ENCODE results near the gene PAGE2B. TPM values are rescaled to one million over a fixed set of nuclear protein-coding genes. Genes with fewer than 3 reads are reported as not detected.

The PAGE2B gene
- total RNA-seq, 1 experiment from 2014 or later: not detected

DNA sequence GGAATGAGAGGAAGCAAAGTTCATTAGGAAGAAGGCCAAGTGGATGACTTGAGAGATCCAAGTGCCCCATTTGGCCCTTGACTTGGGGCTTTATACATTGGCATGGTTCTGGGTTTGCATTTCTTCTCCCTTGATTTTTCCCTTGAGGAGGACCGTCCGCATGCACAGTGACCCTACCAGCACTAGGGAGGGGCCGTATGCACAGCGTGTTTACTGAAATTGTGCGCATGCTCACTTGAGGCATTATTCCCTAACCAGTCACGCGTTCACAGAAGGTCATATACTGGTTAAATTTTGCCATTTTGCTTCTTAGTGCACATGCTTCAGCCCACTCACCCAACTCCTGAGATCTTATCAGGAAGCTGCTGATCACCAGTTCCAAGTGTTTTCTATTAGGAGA, 49.1 kb downstream of the PAGE2B start:
- no TSS peak for BruUV-seq (replicated peaks)
- H3K4me3 ChIP-seq (ENCODE audit: low read depth, low read length, poor library complexity, severe bottlenecking): no peak overlapping the region
- H3K36me3 ChIP-seq (ENCODE audit: insufficient read depth, low read length, poor library complexity, severe bottlenecking): no peaks in the 10 kb centered on the region
- CTCF ChIA-PET: no interaction called here
- TF ChIP-seq EZH2 (IDR thresholded peaks at IDR 0.05; ENCODE audit: borderline replicate concordance, low read depth, low read length, poor library complexity, severe bottlenecking): no peak
- TF ChIP-seq, protein P1, sequence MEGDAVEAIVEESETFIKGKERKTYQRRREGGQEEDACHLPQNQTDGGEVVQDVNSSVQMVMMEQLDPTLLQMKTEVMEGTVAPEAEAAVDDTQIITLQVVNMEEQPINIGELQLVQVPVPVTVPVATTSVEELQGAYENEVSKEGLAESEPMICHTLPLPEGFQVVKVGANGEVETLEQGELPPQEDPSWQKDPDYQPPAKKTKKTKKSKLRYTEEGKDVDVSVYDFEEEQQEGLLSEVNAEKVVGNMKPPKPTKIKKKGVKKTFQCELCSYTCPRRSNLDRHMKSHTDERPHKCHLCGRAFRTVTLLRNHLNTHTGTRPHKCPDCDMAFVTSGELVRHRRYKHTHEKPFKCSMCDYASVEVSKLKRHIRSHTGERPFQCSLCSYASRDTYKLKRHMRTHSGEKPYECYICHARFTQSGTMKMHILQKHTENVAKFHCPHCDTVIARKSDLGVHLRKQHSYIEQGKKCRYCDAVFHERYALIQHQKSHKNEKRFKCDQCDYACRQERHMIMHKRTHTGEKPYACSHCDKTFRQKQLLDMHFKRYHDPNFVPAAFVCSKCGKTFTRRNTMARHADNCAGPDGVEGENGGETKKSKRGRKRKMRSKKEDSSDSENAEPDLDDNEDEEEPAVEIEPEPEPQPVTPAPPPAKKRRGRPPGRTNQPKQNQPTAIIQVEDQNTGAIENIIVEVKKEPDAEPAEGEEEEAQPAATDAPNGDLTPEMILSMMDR (conservative IDR thresholded peaks at IDR 0.05; ENCODE audit: low read depth, low read length): no peak
- no peaks in the 10 kb centered on the region for H3K27me3 ChIP-seq (replicated peaks; ENCODE audit: insufficient read depth, low read depth, low read length, poor library complexity)
- intact Hi-C loops (cut with micrococcal nuclease; ENCODE audit: unreplicated experiment): no loop called here
- no peaks in the 10 kb centered on the region for H3K4me1 ChIP-seq (ENCODE audit: insufficient read depth, low read length, poor library complexity, severe bottlenecking)
- H3K9me3 ChIP-seq (ENCODE audit: low read depth, low read length, poor library complexity, severe bottlenecking): no peaks in the 10 kb centered on the region
- H3K27ac ChIP-seq (ENCODE audit: low read depth, low read length, poor library complexity, severe bottlenecking): no peak overlapping the region
- no peak for DNase-seq (ENCODE audit: low spot score)
- POLR2A ChIA-PET (ENCODE audit: low non-redundant PET): no interaction called here

GRCh38 chrX:55127692-55128091, 52.9 kb downstream of the PAGE2B start:
- no TSS peak for BruUV-seq (replicated peaks)
- intact Hi-C loops (cut with micrococcal nuclease; ENCODE audit: unreplicated experiment): no loop called here
- no peaks in the 10 kb centered on the region for H3K9me3 ChIP-seq (ENCODE audit: low read depth, low read length, poor library complexity, severe bottlenecking)
- H3K27me3 ChIP-seq (replicated peaks; ENCODE audit: insufficient read depth, low read depth, low read length, poor library complexity): no peaks in the 10 kb centered on the region
- ChIA-PET POLR2A (ENCODE audit: low non-redundant PET) (no interaction called here), CTCF (no interaction called here)
- H3K4me1 ChIP-seq (ENCODE audit: insufficient read depth, low read length, poor library complexity, severe bottlenecking): no peaks in the 10 kb centered on the region
- TF ChIP-seq, protein P1 (conservative IDR thresholded peaks at IDR 0.05; ENCODE audit: low read depth, low read length): no peak
- TF ChIP-seq EZH2 (IDR thresholded peaks at IDR 0.05; ENCODE audit: borderline replicate concordance, low read depth, low read length, poor library complexity, severe bottlenecking): no peak
- DNase-seq (ENCODE audit: low spot score): peak; percentile 4
- H3K27ac ChIP-seq (ENCODE audit: low read depth, low read length, poor library complexity, severe bottlenecking): no peak overlapping the region
- no peaks in the 10 kb centered on the region for H3K36me3 ChIP-seq (ENCODE audit: insufficient read depth, low read length, poor library complexity, severe bottlenecking)
- no peak overlapping the region for H3K4me3 ChIP-seq (ENCODE audit: low read depth, low read length, poor library complexity, severe bottlenecking)

Other genes with a start within 250 kb of the PAGE2B start
- gene TRO, start 154.2 kb upstream of the PAGE2B start, total RNA-seq (2021): 24.3 and 28.2 TPM in 2 replicates
- gene PFKFB1, start 80.8 kb upstream of the PAGE2B start, total RNA-seq (2021): not detected in 2 replicates
- gene APEX2, start 74.7 kb upstream of the PAGE2B start, total RNA-seq (2021): 23.5 and 27.5 TPM in 2 replicates
- gene ALAS2, start 44.1 kb upstream of the PAGE2B start, total RNA-seq (2021): not detected in 2 replicates
- gene PAGE2, start 14.0 kb downstream of the PAGE2B start, total RNA-seq (2021): not detected in 2 replicates
- not detected in 2 replicates for gene PAGE5, start 145.3 kb downstream of the PAGE2B start, total RNA-seq (2021)
- gene PAGE3, start 189.9 kb downstream of the PAGE2B start, total RNA-seq (2021): not detected in 2 replicates